GM18861 (cell line): ENCODE measurements around the gene SLC2A10.

ENCODE experiments used
- ATAC-seq: cut with Tn5 transposase; IDR thresholded peaks from one replicate; pipeline ENCODE4 v1.9.1; 2021; ENCODE audit not compliant: unreplicated experiment

The SLC2A10 gene

DNA sequence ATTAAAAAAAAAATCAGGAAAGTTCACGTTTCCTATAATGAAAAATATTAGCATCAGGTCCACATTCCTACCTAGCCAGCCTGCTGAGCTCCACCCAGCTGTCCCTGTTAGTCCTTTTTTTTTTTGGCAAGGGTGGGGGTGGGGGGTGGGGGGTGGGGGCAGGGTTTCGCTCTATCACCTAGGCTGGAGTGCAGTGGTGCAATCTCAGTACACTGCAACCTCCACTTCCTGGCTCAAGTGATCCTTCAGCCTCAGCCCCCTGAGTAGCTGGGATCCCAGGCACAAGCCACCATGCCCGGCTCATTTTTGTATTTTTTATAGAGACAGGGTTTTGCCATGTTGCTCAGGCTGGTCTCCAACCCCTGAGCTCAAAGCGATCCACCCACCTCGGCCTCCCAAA lies 7.5 kb upstream of the SLC2A10 start:
- ATAC-seq: no peak

DNA sequence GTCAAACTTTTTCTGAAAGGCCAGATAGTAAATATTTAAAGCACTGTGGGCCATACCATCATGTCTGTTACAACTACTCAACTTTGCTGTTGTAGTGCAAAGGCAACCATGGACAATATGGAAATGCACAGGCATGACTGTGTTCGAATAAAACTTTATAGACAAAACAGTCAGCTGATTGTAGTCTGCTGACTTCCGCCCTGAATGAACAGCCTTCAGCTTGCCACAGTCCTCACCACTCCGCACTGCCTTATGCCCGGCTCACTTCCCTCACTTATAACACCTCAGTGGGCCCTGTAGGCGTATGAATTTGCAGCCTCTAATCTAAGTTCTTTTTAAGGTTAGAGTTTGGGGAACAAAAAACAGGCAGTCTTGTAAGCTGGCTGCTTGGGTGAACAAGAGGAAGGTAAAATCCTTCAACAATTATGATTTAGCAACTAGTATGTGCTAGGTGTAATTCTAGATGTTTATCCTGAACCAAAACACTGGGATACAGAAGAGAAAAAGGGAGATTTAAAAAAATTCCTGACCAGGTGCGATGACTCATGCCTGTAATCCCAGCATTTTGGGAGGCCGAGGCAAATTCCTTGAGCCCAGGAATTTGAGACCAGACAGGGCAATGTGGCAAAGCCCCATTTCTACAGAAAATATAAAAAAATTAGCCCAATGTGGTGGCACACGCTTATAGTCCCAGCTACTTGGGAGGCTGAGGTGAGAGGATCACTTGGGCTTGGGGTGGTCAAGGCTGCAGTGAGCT lies 6.8 kb upstream of the SLC2A10 start:
- no peak for ATAC-seq

DNA sequence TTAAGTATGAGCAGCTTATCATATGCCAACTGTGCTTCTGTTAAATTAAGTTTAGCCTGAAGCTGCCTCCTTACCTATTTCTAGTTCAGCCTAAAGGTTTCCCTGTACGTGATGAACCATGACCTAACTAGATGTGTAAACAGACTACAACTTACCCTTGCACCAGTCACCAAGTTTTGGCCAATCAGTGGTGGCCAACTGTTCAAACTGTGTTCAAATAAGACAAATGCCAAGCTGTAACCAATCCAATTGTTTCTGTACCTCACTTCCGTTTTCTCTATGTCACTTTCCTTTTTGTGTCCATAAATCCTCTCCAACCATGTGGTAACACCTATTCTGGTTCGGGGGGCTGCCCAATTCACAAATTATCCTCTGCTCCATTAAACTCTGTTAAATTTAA lies 6.0 kb upstream of the SLC2A10 start:
- no peak for ATAC-seq

DNA sequence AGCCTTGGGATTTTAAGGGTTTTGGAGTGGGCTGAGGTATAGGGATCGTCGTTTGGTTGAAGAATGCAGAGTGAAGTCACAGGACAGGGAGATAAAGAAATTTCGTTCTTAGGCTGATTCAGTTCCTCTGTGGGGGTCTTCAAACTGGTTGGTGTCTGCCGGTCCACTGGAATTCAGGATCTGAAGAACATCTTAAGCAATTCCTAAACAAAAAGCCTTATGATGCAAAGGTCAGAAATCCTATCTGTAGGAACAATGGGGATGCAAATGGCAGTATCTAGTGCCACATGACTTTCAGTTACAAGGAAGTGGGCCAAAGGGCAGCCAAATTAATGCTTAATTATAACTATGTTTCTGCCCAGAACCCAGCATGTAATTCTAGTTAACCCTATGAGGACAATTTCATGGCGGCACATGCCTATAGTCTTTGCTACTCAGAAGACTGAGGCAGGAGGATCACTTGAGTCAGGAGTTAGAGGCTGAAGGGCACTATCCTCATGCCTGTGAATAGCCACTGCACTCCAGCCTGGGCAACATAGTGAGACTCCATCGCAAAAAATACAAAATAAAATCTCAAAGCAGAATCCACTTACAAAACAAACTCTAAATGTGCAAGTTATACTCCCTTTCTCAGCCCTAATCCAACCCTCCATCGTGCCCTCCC lies 4.6 kb upstream of the SLC2A10 start:
- ATAC-seq: no peak

DNA sequence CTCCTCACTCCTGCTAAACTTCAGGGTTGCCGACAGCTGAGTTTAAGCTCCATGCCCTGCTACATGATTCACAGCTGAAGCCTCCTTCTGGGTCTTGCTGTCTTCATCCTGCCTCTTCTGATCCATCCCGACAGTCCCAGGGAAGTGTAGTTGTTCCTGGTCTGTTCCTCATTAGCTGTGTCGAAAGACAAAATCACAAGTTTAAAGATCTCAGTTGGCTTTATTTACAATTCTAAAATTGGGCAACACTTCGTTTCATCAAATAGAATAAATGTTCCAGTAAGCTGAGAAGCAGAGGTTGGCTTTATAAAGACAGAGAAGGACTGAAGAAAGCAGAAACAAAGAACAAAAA lies 4.1 kb upstream of the SLC2A10 start:
- no peak for ATAC-seq

DNA sequence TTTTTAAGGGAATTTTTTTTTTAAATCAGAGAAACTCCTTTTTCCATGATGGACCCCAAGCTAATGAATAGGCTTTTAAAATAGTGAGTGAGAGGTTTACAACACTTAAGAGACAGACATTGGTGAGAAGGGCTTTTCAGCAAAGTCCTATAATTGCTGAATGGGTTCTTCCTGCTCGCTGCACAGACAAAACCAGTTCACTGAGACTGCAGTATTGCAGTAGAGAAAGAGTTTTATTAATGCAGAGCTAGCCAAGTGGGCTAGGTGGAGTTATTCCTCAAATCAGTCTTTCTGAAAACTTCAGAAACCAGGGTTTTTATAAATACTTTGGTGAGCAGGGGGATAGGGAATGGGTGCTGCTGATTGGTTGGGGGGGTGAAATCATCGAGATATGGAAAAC lies 3.2 kb upstream of the SLC2A10 start:
- no peak for ATAC-seq

DNA sequence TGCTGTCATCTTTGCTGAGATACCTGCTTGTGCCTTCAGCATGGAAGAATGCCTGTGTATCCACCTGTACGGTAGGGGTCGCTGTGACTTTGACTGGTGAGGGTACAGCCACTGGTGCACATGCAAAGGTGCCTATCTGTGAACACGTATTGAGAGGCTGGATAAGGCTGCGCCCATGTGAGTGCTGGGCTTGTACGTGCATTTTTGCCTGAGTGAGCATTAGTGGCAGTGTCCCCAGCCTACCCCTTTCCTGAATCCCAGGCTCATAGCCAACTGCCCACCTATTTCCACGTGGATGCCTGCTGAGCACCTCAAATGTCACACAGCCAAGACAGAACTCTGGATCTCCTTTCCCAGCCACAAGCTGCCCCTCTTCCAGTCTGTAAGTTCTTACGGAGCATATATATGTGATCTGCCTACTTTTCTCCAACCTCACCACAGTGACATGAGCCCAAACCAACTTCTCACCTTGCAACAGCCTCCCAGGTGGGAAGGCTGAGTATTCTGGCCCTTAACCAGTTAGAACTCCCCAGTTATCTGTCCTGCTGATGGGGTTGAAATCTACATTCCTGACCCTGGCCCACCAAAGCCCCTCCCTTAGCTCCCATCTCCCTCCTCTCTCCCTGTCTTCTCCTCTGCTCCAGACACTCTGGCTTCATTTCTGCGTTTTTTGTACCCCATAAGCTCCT lies 1.1 kb upstream of the SLC2A10 start:
- no peak for ATAC-seq

DNA sequence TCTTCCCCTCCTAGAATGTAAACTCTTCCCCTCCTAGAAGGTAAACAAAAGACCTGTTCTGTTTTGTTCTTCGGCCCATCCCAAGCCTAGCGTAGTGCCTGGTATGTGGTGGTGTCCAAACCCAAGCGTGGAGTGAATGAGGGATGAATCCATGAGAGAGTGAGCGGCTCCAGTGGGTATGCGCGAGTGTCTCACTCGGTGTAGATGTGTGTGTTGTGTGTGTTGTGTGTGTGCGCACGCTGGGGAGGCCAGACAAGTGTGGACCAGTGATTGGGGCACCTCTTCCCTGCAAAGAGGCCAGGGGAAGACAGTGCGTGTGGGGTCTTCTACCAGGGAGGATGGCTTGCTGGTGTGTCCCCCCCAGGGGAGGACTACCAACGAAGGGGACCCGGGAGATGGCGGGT lies 392 bp upstream of the SLC2A10 start:
- no peak for ATAC-seq

DNA sequence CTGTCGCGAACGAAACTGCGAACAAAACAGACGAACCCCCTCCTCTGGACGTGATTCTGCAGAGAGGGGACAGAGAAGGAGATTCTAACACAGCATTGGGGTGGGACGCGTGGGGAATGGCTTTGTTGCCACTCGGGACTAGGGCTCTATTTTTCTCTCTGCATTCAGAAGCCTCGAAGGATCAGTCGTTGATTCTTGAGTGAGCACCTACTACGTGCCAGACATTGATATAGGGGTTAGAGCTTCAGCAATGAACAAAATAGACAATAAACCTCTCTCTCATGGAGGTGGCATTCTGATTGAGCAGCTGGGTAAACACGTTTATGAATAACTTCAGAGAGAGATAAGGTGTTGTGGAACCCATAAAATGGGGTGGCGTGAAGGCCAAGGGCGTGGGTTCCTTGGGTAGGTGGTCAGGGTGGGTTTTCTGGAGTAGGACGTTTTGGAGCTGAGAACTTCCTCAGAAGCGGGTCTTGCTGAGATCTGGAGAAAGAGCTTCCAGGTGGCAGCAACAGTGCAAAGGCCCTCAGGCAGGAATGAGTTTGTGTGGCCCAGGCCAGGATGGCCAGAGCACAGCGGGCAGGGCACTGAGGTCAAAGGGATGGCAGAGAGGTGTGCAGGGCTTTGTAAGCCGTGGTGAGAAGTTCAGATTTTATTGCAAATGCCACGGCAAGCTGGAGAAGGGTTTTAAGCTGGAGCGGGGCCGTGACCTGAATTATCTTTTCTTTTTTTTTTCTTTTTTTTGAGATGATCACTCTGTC lies 884 bp downstream of the SLC2A10 start:
- ATAC-seq: no peak

DNA sequence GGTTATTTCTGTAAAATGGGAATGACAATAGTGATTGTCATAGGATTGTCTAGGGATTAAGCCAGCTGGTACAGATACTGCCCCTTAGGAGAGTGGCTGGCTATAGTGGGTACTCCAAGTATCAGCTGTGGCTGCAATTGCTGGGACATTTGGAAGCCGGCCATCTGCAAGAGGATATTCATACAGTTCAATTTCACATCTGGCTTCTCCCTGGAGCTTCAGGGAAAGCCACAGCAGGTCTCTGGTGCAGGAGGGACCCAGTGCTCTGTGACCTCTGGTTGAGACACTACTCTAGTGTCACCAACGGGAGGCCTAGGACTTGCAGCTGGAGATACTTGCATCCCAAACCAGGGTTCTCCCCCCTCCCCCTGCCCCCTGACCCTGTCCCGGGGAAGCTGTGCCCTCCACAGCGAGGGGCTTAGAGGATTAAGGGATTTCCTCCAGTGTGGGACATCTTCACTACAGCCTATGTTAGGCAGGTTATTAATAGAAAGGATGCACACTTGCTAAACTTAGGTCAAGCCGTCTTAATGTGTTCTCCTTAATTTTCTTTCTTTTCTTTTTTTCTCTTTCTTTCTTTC lies 2.7 kb downstream of the SLC2A10 start:
- ATAC-seq: no peak

DNA sequence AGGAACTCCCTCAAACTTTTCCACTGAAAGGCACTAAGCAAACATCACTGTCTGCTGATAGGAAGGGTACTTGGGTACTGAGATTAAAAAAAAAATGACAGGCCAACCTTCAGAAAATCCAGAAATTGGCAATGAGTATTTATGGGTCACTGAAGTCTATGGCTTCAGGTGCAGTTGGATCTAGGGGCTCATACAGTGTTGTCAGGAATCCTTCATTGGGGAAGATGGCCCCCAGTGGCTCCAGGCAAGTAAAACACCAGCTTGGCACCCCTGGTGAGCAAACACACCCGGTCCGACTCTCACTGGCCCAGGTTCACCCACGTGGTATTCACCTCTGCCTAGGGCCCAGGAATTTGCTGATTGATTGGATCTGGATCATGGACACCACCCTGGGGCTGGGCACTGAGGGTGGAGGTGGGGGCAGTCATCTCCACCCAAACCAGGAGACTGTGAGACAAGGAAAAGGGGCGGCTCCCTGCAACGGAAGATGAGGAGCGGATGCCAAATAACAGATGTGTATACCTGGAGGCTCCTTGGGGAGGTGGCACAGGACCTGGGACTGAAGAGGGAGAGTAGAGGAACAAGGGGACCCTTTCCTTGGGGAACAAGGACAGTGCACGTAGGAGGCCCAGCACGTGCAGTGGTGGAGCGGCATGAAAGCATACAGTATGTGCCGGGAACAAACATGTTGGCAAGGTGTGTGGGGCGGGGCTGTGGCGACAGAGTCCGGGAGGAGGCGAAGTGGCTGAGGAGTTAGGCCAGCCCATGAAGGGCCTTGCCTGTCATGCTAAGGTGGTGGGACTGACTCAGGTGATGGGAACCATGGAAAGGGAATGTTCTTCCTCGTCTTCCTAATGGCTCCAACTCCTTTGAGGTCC lies 4.7 kb downstream of the SLC2A10 start:
- no peak for ATAC-seq

DNA sequence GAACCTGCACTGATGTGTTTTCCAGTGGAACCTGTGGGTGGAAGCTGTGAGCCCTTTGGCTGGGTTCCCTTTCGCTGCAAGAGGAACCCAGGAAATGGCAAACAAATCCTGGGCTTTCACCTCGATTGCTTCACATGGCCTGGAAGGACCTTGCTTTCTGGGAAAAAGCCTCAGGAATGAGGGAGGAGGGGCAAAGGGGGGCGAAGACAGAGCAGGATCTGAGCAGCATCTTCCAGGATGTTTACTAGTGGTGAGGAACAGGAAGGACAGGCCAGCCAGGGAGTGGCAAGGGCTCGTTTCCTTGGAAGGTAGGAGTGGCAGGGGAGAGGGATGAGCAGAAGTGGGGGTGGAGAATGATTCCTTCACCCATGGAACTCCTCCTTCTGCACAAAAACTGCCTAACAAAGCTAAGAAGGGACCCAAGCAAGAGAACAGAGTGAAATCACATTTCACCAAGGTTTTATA lies 5.9 kb downstream of the SLC2A10 start:
- no peak for ATAC-seq

DNA sequence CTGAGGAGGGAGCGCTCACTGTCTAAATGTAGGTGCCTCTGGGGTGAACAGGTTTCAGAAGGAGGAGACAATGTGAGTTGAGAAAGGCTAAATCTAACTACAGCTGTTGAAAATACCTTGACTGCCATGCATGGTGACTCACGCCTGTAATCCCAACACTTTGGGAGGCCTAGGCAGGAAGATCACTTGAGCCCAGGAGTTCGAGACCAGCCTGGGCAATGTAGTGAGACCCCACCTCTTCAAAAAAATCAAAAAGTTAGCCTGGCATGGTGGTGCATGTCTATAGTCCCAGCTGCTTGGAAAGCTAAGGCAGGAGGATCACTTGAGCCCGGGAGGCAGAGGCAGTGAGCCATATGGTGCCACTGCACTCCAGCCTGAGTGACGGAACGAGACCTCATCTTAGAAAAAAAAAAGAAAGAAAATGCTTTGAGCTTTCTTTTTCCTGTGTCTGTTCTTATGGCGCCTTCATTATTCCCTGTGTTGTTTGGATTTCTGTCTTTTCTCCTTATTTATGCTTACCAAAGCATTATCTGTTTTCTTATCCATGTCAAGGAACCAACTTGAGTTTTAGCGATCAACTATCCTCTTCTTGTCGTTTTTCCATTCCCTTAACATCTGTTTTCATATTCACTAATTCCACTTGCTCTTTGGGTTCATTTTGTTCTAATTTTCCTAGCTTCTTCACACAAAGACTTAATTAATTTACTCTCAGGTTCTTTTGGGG lies 8.5 kb downstream of the SLC2A10 start:
- no peak for ATAC-seq

DNA sequence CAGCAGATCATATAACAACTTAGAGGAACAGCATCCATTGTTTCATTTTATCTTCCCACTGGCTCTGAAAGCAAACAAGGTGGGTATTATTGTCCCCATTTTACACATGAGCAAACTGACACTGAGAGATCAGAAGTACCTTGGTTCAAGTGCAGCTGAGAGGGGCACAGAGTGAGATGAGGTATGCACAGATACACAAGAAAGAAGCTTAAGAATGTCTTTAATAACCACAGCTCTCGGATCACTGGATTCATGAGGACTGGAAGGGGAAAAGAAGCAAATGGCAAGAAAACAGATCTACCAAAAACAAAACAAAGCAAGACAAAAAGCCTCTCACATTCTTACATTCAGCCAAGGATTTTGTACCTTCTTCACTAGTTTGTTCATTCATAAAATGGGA lies 10.6 kb downstream of the SLC2A10 start:
- ATAC-seq: no peak

DNA sequence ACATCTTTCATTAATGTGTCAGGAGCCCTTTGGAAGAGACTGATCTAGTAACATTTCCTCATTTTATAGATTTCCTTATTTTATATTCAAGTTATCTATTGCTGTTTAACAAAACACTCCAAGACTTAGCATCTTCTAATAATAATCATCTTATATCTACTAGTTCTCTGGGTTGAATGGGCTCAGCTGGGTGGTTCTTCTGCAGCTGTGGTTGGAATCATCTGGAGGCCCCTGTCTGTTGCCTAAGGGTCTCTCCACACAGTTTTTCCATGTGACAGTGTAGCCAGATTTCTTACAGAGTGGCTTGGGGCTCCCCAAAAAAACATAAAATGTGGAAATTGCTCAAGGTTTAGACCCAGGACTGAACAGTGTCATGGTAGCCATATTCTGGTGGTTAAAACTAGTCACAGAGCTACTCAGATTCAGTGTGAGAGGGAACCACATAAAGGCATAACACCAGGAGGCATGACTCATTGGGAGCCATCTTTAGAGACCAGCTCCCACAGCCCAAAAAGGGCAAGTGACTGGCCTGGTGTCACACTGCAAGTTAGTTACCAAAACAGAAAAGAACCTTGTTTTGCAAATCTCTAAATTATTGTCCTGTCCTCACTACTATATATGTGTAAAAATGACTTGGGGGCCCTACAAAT lies 11.5 kb downstream of the SLC2A10 start:
- no peak for ATAC-seq

DNA sequence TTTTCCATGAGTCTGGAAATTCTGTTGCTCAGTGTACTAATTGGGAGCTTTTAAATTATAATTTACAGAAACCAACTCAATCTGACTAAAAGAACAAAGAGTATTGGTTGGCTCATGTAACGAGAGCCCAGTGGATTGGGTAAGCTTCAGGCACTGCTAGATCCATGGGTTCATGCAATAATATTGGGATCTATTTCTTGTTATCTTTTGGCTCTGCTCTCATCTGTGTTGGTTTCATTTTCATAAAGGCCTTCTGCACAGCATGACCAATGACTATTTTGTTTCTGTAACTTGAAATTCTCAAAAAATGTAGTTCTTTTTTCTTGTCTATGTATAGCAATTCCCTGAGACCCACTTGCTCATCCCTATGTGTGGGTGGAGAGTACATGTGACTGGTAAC lies 12.0 kb downstream of the SLC2A10 start:
- ATAC-seq: no peak

DNA sequence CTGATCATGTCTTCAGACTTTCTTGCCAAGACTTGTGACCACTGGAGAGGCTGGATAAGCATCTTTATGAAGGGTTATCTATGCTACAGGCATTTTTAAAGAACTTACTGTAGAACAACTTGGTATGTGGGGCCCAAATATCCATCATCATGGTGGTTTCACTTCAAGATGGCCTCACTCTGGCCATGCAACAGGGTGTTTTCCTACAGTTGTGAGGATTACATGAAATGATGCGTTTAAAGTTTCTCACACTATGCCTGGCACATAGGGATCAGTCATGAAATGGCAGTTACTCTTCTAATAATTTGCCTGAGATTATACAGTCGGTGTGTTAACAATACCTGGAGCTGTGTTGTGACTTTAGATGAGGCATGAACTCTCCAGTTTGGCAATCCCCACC lies 13.0 kb downstream of the SLC2A10 start:
- no peak for ATAC-seq

DNA sequence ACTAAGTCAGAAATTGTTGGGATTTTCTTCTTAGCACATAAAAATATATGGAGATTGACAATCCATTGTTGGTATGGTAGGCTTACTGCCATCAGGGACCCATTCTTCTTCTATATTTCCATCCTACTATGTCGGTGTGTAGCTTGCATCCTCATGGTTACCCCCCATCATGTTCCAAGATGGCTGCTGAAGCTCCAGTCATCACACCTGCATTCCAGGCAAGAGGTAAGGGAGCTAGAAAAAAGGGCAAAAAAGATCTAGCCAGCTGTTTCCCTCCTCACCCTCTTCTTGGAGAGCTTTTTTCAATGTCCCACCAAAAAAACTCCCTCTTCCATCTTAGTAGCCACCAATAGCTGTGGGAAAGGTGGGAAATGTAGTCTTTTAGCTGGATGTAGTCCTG lies 13.6 kb downstream of the SLC2A10 start:
- ATAC-seq: no peak

DNA sequence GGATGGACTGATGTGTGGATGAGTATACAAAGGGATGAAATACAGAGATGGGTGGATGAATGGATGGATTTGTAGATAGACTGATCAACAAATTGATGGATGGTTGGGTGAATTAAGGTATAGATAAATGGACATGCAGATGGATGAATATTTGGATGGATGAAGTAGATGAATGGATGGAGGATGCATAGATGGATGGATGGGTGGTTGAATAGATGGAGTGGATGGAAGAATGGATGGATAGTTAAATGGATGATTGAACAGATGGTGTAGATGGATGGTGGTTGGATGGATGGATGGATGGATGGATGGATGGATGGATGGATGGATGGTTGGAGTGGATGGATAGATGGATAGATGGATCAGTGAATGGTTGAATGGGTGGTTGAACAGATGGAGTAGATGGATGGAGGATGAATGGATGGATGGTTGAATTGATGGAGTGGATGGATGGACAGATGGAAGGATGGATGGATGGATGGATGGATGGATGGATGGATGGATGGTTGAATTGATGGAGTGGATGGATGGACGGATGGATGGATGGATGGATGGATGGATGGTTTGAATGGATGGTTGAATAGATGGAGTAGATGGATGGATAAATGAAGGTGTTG lies 15.0 kb downstream of the SLC2A10 start:
- ATAC-seq: no peak
